Osteoblast (primary cell): ENCODE results near the gene MAML1. TPM values are rescaled to one million over a fixed set of nuclear protein-coding genes. Genes with fewer than 3 reads are reported as not detected.

ENCODE experiments used
- DNase-seq: peaks from one replicate; pipeline ENCODE4 v3.0.0; 2011; ENCODE audit warnings: low spot score, mixed read lengths; ENCODE audit not compliant: insufficient read length; ENCODE audit errors: missing footprints
- H2AFZ ChIP-seq: 2 replicates; pipeline ENCODE4 v1.6.0; 2011; ENCODE audit warnings: mild to moderate bottlenecking, low read length
- H3K27ac ChIP-seq: 2 replicates; pipeline ENCODE4 v1.5.1; 2011; ENCODE audit warnings: mild to moderate bottlenecking, low read depth, low read length, moderate library complexity
- H3K27me3 ChIP-seq: 2 replicates; pipeline ENCODE4 v1.6.0; 2012; ENCODE audit warnings: mild to moderate bottlenecking, control low read depth, inconsistent platforms, low read length, moderate library complexity; ENCODE audit not compliant: insufficient read depth
- H3K36me3 ChIP-seq: 2 replicates; pipeline ENCODE4 v1.5.1; 2011; ENCODE audit warnings: mild to moderate bottlenecking, low read length, control low read depth, moderate library complexity; ENCODE audit not compliant: insufficient read depth
- H3K4me1 ChIP-seq: 2 replicates; pipeline ENCODE4 v1.5.1; 2011; ENCODE audit warnings: mild to moderate bottlenecking, low read length, control low read depth, moderate library complexity; ENCODE audit not compliant: insufficient read depth
- H3K4me2 ChIP-seq: 2 replicates; pipeline ENCODE4 v1.6.0; 2011; ENCODE audit warnings: mild to moderate bottlenecking, low read length; ENCODE audit not compliant: insufficient read depth
- H3K4me3 ChIP-seq: fragments of 200-600 bp; sonication (generic); 3 replicates; pipeline ENCODE4 v1.5.1; 2012; ENCODE audit warnings: mild to moderate bottlenecking, low read length, inconsistent platforms; ENCODE audit not compliant: insufficient read depth
- H3K79me2 ChIP-seq: 2 replicates; pipeline ENCODE4 v1.6.0; 2012; ENCODE audit warnings: mild to moderate bottlenecking, low read length, control low read depth, inconsistent platforms; ENCODE audit not compliant: insufficient read depth
- H3K9me3 ChIP-seq: 2 replicates; pipeline ENCODE4 v1.5.1; 2011; ENCODE audit warnings: low read depth, low read length, control low read depth
- H4K20me1 ChIP-seq: 2 replicates; pipeline ENCODE4 v1.6.0; 2012; ENCODE audit warnings: mild to moderate bottlenecking, low read length, control low read depth; ENCODE audit not compliant: insufficient read depth
- CTCF ChIP-seq: IDR thresholded peaks from 2 replicates; pipeline ENCODE4 v1.5.1; 2011; ENCODE audit warnings: mild to moderate bottlenecking, low read depth, low read length, moderate library complexity; ENCODE audit errors: extremely low read depth
- total RNA-seq: library from RNA; depleted of rRNA; stranded (reverse); fragments of >200 nt; gene quantifications from 2 replicates; pipeline ENCODE4 v1.2.3, GENCODE V29; 2012

Gene MAML1
- total RNA-seq, 1 donor: 14.1 TPM

GRCh38 chr5:179780362-179780761 lies 47.7 kb downstream of the MAML1 start:
- Histone ChIP-seq H3K79me2 (no peaks in the 10 kb centered on the region), H4K20me1 (peaks cover 6% of the 10 kb centered on the region), H3K4me3 (no peak overlapping the region), H3K27ac (no peak overlapping the region), H3K27me3 (no peaks in the 10 kb centered on the region), H3K36me3 (peaks cover 28% of the 10 kb centered on the region), H2AFZ (no peak overlapping the region), H3K4me2 (no peak overlapping the region), H3K9me3 (no peaks in the 10 kb centered on the region), H3K4me1 (no peaks in the 10 kb centered on the region)
- DNase-seq: peak; percentile 64
- TF ChIP-seq CTCF: no peak

- H3K36me3 ChIP-seq: peaks cover 19% of the 10 kb centered on the region
- no peaks in the 10 kb centered on the region for H3K79me2 ChIP-seq
- H3K4me2 ChIP-seq: no peak overlapping the region
- no peak overlapping the region for H2AFZ ChIP-seq
- H3K27me3 ChIP-seq: no peaks in the 10 kb centered on the region
- no peaks in the 10 kb centered on the region for H3K9me3 ChIP-seq
- no peaks in the 10 kb centered on the region for H3K4me1 ChIP-seq
- no peak for TF ChIP-seq CTCF
- peaks cover 6% of the 10 kb centered on the region for H4K20me1 ChIP-seq
- H3K27ac ChIP-seq: no peak overlapping the region
- no peak overlapping the region for H3K4me3 ChIP-seq
- no peak for DNase-seq
Observed at GRCh38 chr5:179781846-179782245, 49.2 kb downstream of the MAML1 start.

GRCh38 chr5:179783128-179783527 lies 50.5 kb downstream of the MAML1 start:
- Histone ChIP-seq H4K20me1 (peaks cover under 1% of the 10 kb centered on the region), H3K4me3 (no peak overlapping the region), H3K27ac (no peak overlapping the region), H3K4me1 (no peaks in the 10 kb centered on the region), H3K27me3 (no peaks in the 10 kb centered on the region), H3K36me3 (peaks cover 9% of the 10 kb centered on the region), H3K79me2 (no peaks in the 10 kb centered on the region), H3K9me3 (no peaks in the 10 kb centered on the region), H3K4me2 (no peak overlapping the region), H2AFZ (no peak overlapping the region)
- peak; percentile 63 for DNase-seq
- TF ChIP-seq CTCF: no peak

- H3K4me3 ChIP-seq: no peak overlapping the region
- no peaks in the 10 kb centered on the region for H3K36me3 ChIP-seq
- TF ChIP-seq CTCF: no peak
- no peaks in the 10 kb centered on the region for H3K4me1 ChIP-seq
- H3K27me3 ChIP-seq: no peaks in the 10 kb centered on the region
- peak; percentile 37 for DNase-seq
- H3K79me2 ChIP-seq: no peaks in the 10 kb centered on the region
- no peak overlapping the region for H3K27ac ChIP-seq
- no peak overlapping the region for H3K4me2 ChIP-seq
- no peaks in the 10 kb centered on the region for H3K9me3 ChIP-seq
- no peak overlapping the region for H2AFZ ChIP-seq
- H4K20me1 ChIP-seq: no peaks in the 10 kb centered on the region
Observed at GRCh38 chr5:179786861-179787260, 54.2 kb downstream of the MAML1 start.
